ENCODE data around the gene PGR.

The PGR gene

DNA sequence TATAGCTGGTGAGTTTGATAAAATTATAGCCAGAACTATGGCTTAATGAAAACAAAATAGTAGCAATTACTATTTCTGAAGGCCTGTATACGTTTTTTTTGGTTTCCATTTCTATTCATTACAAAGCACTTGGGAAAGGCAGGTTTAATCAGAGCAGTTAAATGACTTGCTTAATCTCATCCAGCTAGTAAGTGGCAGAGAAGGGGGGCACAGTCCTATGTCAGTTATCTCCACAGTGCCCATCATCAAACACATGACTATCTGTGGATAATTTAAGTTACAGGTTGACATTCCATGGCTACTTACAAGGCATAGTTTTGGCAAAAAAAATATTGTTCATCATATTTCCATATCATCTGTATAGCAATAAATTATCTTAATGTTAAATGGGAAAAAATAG is 93.7 kb downstream of the PGR start:
- TF ChIP-seq YY1 (IDR thresholded peaks at IDR 0.05; ENCODE audit: low read depth) (no peak), RAD21 (IDR thresholded peaks at IDR 0.05; ENCODE audit: low read depth) (no peak), EP300 (IDR thresholded peaks at IDR 0.05; ENCODE audit: borderline replicate concordance) (no peak), CREB1 (IDR thresholded peaks at IDR 0.05; ENCODE audit: low read depth) (no peak), ZBTB7A (IDR thresholded peaks at IDR 0.05; ENCODE audit: low read depth) (no peak), NFIC (IDR thresholded peaks at IDR 0.05) (no peak), FOXM1 (IDR thresholded peaks at IDR 0.05; ENCODE audit: borderline replicate concordance, low read depth) (no peak), TCF12 (IDR thresholded peaks at IDR 0.05; ENCODE audit: low read depth) (no peak), EGR1 (IDR thresholded peaks at IDR 0.05) (no peak), MAX (IDR thresholded peaks at IDR 0.05) (no peak), TEAD4 (IDR thresholded peaks at IDR 0.05) (no peak), CEBPB (IDR thresholded peaks at IDR 0.05) (no peak), TAF1 (IDR thresholded peaks at IDR 0.05; ENCODE audit: low read depth) (no peak)
- TF ChIP-seq, protein P1, sequence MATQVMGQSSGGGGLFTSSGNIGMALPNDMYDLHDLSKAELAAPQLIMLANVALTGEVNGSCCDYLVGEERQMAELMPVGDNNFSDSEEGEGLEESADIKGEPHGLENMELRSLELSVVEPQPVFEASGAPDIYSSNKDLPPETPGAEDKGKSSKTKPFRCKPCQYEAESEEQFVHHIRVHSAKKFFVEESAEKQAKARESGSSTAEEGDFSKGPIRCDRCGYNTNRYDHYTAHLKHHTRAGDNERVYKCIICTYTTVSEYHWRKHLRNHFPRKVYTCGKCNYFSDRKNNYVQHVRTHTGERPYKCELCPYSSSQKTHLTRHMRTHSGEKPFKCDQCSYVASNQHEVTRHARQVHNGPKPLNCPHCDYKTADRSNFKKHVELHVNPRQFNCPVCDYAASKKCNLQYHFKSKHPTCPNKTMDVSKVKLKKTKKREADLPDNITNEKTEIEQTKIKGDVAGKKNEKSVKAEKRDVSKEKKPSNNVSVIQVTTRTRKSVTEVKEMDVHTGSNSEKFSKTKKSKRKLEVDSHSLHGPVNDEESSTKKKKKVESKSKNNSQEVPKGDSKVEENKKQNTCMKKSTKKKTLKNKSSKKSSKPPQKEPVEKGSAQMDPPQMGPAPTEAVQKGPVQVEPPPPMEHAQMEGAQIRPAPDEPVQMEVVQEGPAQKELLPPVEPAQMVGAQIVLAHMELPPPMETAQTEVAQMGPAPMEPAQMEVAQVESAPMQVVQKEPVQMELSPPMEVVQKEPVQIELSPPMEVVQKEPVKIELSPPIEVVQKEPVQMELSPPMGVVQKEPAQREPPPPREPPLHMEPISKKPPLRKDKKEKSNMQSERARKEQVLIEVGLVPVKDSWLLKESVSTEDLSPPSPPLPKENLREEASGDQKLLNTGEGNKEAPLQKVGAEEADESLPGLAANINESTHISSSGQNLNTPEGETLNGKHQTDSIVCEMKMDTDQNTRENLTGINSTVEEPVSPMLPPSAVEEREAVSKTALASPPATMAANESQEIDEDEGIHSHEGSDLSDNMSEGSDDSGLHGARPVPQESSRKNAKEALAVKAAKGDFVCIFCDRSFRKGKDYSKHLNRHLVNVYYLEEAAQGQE (IDR thresholded peaks at IDR 0.05; ENCODE audit: low read depth): no peak
- TF ChIP-seq, protein P2, sequence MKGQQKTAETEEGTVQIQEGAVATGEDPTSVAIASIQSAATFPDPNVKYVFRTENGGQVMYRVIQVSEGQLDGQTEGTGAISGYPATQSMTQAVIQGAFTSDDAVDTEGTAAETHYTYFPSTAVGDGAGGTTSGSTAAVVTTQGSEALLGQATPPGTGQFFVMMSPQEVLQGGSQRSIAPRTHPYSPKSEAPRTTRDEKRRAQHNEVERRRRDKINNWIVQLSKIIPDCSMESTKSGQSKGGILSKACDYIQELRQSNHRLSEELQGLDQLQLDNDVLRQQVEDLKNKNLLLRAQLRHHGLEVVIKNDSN (IDR thresholded peaks at IDR 0.05): no peak

- no peak for TF ChIP-seq EGR1 (IDR thresholded peaks at IDR 0.05)
- TF ChIP-seq YY1 (IDR thresholded peaks at IDR 0.05; ENCODE audit: low read depth): no peak
- no peak for TF ChIP-seq EP300 (IDR thresholded peaks at IDR 0.05; ENCODE audit: borderline replicate concordance)
- TF ChIP-seq MAX (IDR thresholded peaks at IDR 0.05): no peak
- no peak for TF ChIP-seq ZBTB7A (IDR thresholded peaks at IDR 0.05; ENCODE audit: low read depth)
- no peak for TF ChIP-seq NFIC (IDR thresholded peaks at IDR 0.05)
- no peak for TF ChIP-seq TEAD4 (IDR thresholded peaks at IDR 0.05)
- TF ChIP-seq CEBPB (IDR thresholded peaks at IDR 0.05): no peak
- TF ChIP-seq, protein P2 (IDR thresholded peaks at IDR 0.05): no peak
- TF ChIP-seq RAD21 (IDR thresholded peaks at IDR 0.05; ENCODE audit: low read depth): no peak
- no peak for TF ChIP-seq TAF1 (IDR thresholded peaks at IDR 0.05; ENCODE audit: low read depth)
Observed at GRCh38 chr11:101034076-101034475, 95.5 kb downstream of the PGR start.

DNA sequence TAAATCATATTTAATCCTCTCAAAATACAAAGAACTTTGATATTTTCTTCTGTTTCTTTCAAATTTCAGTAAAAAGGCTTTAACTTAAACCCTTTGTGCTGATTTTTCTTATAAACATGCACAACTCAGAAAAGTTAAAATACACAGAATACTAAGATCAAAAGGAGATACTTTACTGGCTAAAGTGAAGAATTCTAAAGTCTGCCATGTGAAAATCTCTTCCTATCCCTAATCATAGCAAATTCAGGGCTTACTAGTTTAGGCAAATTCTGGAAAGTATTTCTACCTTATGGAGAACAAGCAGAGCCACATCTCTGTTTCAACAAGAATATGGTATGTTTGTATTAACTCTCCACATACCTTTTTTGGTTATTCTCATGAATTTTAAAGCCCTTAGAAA is 96.6 kb downstream of the PGR start:
- TF ChIP-seq TAF1 (IDR thresholded peaks at IDR 0.05; ENCODE audit: low read depth): no peak

- no peak for TF ChIP-seq TCF12 (IDR thresholded peaks at IDR 0.05; ENCODE audit: low read depth)
Observed at GRCh38 chr11:101031713-101032112, 97.9 kb downstream of the PGR start.

DNA sequence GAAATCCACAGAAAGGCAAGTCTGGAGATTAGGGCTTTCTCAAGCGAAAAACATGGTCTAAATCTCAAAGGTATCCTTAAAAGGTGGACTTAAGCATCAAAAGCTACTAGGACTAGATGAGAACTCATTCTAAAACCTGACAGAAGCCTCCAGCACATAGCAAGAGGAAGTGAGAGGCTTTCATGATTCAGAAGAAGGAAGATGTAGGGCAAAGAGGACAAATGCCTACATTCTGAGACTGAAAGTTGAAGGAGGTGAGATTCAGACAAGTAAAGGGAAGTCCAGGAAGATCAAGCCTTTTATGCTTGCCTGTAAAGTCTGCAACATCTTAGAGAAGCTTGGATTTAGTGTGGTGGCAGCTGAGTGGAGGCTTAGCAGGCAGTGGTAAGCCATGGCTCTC is 98.9 kb downstream of the PGR start:
- TF ChIP-seq TEAD4 (IDR thresholded peaks at IDR 0.05) (no peak), TAF1 (IDR thresholded peaks at IDR 0.05; ENCODE audit: low read depth) (no peak), ZBTB7A (IDR thresholded peaks at IDR 0.05; ENCODE audit: low read depth) (no peak), MAX (IDR thresholded peaks at IDR 0.05) (no peak), CREB1 (IDR thresholded peaks at IDR 0.05; ENCODE audit: low read depth) (no peak), RAD21 (IDR thresholded peaks at IDR 0.05; ENCODE audit: low read depth) (no peak), NFIC (IDR thresholded peaks at IDR 0.05) (no peak), EGR1 (IDR thresholded peaks at IDR 0.05) (no peak), CEBPB (IDR thresholded peaks at IDR 0.05) (no peak), TCF12 (IDR thresholded peaks at IDR 0.05; ENCODE audit: low read depth) (no peak), YY1 (IDR thresholded peaks at IDR 0.05; ENCODE audit: low read depth) (no peak)
- TF ChIP-seq, protein P2 (IDR thresholded peaks at IDR 0.05): no peak

DNA sequence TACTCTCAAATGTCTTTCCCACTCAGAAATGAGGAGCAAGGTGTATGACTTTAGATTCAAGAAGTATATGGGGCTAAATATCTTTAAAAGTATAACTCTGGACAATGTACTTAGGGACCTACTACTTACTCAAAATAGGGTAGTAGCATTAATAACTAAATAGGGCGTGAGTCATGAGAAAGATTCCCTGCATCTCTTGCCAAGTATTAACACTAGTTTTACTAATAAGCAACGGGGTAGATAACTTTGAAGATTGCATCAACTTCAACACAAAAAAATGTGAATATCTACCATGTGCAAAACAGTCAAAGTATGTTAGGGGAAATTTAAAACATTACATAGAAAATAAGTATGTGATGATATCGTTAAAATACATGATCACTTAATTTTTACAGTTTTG is 99.6 kb downstream of the PGR start:
- no peak for TF ChIP-seq EGR1 (IDR thresholded peaks at IDR 0.05)
- TF ChIP-seq, protein P1 (IDR thresholded peaks at IDR 0.05; ENCODE audit: low read depth): no peak
- TF ChIP-seq RAD21 (IDR thresholded peaks at IDR 0.05; ENCODE audit: low read depth): no peak
- no peak for TF ChIP-seq CREB1 (IDR thresholded peaks at IDR 0.05; ENCODE audit: low read depth)
- TF ChIP-seq TCF12 (IDR thresholded peaks at IDR 0.05; ENCODE audit: low read depth): no peak
- TF ChIP-seq MAX (IDR thresholded peaks at IDR 0.05): no peak
- TF ChIP-seq EP300 (IDR thresholded peaks at IDR 0.05; ENCODE audit: borderline replicate concordance): no peak
- TF ChIP-seq, protein P2 (IDR thresholded peaks at IDR 0.05): no peak
- TF ChIP-seq YY1 (IDR thresholded peaks at IDR 0.05; ENCODE audit: low read depth): no peak

Data from Ishikawa (cell line).